ENCODE measurements around the gene MAML3. TPM values are rescaled to one million over a fixed set of nuclear protein-coding genes. Genes with fewer than 3 reads are reported as not detected.

MAML3 gene
- total and polyA plus RNA-seq, 2 experiments from 2014 or later: 1.7 to 6.5 TPM

- TF ChIP-seq, protein P1, sequence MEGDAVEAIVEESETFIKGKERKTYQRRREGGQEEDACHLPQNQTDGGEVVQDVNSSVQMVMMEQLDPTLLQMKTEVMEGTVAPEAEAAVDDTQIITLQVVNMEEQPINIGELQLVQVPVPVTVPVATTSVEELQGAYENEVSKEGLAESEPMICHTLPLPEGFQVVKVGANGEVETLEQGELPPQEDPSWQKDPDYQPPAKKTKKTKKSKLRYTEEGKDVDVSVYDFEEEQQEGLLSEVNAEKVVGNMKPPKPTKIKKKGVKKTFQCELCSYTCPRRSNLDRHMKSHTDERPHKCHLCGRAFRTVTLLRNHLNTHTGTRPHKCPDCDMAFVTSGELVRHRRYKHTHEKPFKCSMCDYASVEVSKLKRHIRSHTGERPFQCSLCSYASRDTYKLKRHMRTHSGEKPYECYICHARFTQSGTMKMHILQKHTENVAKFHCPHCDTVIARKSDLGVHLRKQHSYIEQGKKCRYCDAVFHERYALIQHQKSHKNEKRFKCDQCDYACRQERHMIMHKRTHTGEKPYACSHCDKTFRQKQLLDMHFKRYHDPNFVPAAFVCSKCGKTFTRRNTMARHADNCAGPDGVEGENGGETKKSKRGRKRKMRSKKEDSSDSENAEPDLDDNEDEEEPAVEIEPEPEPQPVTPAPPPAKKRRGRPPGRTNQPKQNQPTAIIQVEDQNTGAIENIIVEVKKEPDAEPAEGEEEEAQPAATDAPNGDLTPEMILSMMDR (conservative IDR thresholded peaks at IDR 0.05; ENCODE audit: low read depth in 2 of 2): no peak
- TF ChIP-seq NANOG (IDR thresholded peaks at IDR 0.05; ENCODE audit: borderline replicate concordance) (no peak), JUNB (IDR thresholded peaks at IDR 0.05; ENCODE audit: unreplicated experiment) (no peak), REST (IDR thresholded peaks at IDR 0.05; ENCODE audit: unreplicated experiment) (no peak), CREB1 (CRISPR knock-in tag; IDR thresholded peaks at IDR 0.05; ENCODE audit: low read depth) (no peak), ZNF114 (CRISPR knock-in tag; IDR thresholded peaks at IDR 0.05) (no peak)
Measured at GRCh38 chr4:139840773-139841172, 313.2 kb downstream of the MAML3 start (continued).

DNA sequence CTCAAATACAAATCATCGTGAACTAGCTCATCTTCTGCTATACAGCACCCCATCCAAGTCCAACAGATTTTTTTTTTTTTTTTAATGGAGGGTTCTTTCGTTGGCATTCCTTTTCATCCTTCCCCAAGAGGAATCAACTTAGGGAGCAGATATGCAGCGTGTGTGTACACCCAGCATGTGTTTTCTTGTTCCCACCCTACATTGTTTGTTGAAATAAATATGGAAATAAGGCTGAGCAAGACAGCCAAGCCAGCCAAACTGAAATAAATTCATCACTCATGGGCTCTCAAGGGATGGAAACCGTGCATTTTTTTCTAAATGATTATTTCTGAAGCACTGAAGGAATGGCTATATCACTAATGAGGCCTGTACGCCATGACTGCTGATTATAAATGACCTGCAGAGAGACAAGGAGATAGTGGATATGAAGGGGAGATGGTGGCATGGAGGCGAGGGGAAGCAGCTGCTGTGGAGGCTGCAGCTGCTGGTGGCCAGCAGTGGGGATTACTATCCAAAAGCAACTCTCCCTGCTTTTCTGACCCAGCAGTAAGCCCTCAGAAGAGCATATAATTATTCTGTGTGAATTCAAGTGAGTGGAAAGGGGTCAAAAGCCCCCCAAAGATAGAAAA, 314.5 kb downstream of the MAML3 start:
- Mint-ChIP-seq H3K4me3 (no peak overlapping the region), H3K9me3 (no peaks in the 10 kb centered on the region; the same call in 2 of the 3 replicates), H3K4me1 (peaks cover 22% of the 10 kb centered on the region), H3K27me3 (ENCODE audit: insufficient read depth, low read depth, poor library complexity) (peaks cover 2% of the 10 kb centered on the region), H3K27ac (no peak overlapping the region), H3K36me3 (ENCODE audit: low read depth) (no peaks in the 10 kb centered on the region)
- Histone ChIP-seq H2AFZ (no peak overlapping the region), H3F3A (replicated peaks; ENCODE audit: low read depth) (no peaks in the 10 kb centered on the region), H3K79me2 (replicated peaks; ENCODE audit: insufficient read depth) (no peaks in the 10 kb centered on the region), H3K36me3 (ENCODE audit: insufficient read depth) (no peaks in the 10 kb centered on the region), H3K27ac (ENCODE audit: low read depth) (no peak overlapping the region), H3K4me3 (no peak overlapping the region), H3K4me1 (ENCODE audit: insufficient read depth) (peaks cover 24% of the 10 kb centered on the region), H3K27me3 (ENCODE audit: insufficient read depth) (no peaks in the 10 kb centered on the region), H3K9me2 (ENCODE audit: insufficient read depth) (0 out of 2 replicates have a peak, but pooled peaks cover 3% of the 10 kb centered on the region), H4K20me1 (replicated peaks; ENCODE audit: insufficient read depth) (no peaks in the 10 kb centered on the region), H3K4me2 (no peak overlapping the region)
- ATAC-seq: no peak
- TF ChIP-seq REST (IDR thresholded peaks at IDR 0.05; ENCODE audit: unreplicated experiment): no peak
- TF ChIP-seq EZH2 (IDR thresholded peaks at IDR 0.05; ENCODE audit: low read depth, unreplicated experiment): no peak
- no peak for TF ChIP-seq ZNF462 (CRISPR knock-in tag; IDR thresholded peaks at IDR 0.05)
- DNase-seq (ENCODE audit: low spot score): no peak
